H1 (cell line): ENCODE results near the gene CCDC33. TPM values are rescaled to one million over a fixed set of nuclear protein-coding genes. Genes with fewer than 3 reads are reported as not detected.

Source experiments
- CBX8 ChIP-seq: fragments of 300-800, 300-1000 bp; sonication (generic); IDR thresholded peaks from 2 replicates; pipeline ENCODE4 v1.7.1; 2016; ENCODE audit warnings: low read depth, low read length, borderline replicate concordance
- CHD7 ChIP-seq: fragments of 300-600 bp; sonication (generic); IDR thresholded peaks from 2 replicates; pipeline ENCODE4 v1.7.1; 2012; ENCODE audit warnings: low read length, moderate library complexity, mild to moderate bottlenecking, inconsistent platforms; ENCODE audit not compliant: insufficient replicate concordance
- CTCF ChIP-seq, 3 experiments: IDR thresholded peaks; 1 replicate in 2 of 3; 2 replicates in 1 of 3; pipeline versions ENCODE4 v1.5.1 to v1.6.1; 2011; ENCODE audit warnings: low read length in 3 of 3, mild to moderate bottlenecking in 3 of 3, inconsistent platforms in 2 of 3, low read depth in 1 of 3, moderate library complexity in 1 of 3; ENCODE audit not compliant: insufficient read depth in 1 of 3; ENCODE audit errors: control extremely low read depth in 1 of 3
- MAFK ChIP-seq: IDR thresholded peaks from 2 replicates; pipeline ENCODE4 v1.6.1; 2012; ENCODE audit warnings: low read depth, mild to moderate bottlenecking, improper control_type of control experiment, low read length
- MAX ChIP-seq: IDR thresholded peaks from 2 replicates; pipeline ENCODE4 v1.6.1; 2012; ENCODE audit warnings: inconsistent platforms
- RBBP5 ChIP-seq: IDR thresholded peaks from 2 replicates; pipeline ENCODE4 v1.7.1; 2012; ENCODE audit warnings: low read depth, mild to moderate bottlenecking, inconsistent platforms, low read length, moderate library complexity, borderline replicate concordance
- SAP30 ChIP-seq: fragments of 300-600 bp; sonication (generic); IDR thresholded peaks from 2 replicates; pipeline ENCODE4 v1.7.1; 2012; ENCODE audit warnings: low read length, moderate library complexity, mild to moderate bottlenecking, inconsistent platforms; ENCODE audit not compliant: insufficient read depth, insufficient replicate concordance
- polyA plus RNA-seq, 7 experiments: library from polyadenylated mRNA; depleted of rRNA in 3 of 7; stranded (reverse) in 5 of 7; unstranded in 2 of 7; fragments of >200 nt in 5 of 7; fragments of 200-250 nt in 2 of 7; gene quantifications; 1 replicate in 5 of 7; 2 replicates in 1 of 7; 4 replicates in 1 of 7; pipeline versions ENCODE4 v1.2.1 to v1.2.3, GENCODE V29; 2011 to 2013; ENCODE audit warnings: missing spikeins in 2 of 7, mixed read lengths in 2 of 7
- total RNA-seq: library from RNA; stranded (reverse); fragmentation: NEBNext Ultra II Directional; extraction: Animal tissue kit (Norgen Biotek cat#: 25700); gene quantifications from 2 replicates; pipeline ENCODE4 v1.2.1, GENCODE V29; 2021

Gene CCDC33
- total and polyA plus RNA-seq, 2 of the 8 experiments (the other 6 are each of a cell fraction or from before 2014, with no cell fraction given): 2.0 to 2.7 TPM

GRCh38 chr15:74311734-74312444 is 75.8 kb downstream of the CCDC33 start (continued):
- TF ChIP-seq CHD7 (no peak), SAP30 (no peak), RBBP5 (no peak), MAFK (no peak), MAX (0 out of 2 replicates have a peak, but pooled peaks have one; percentile 10), CBX8 (no peak), CTCF (IDR thresholded peaks at IDR 0.05; ENCODE audit: control extremely low read depth in 1 of 3, insufficient read depth in 1 of 3, low read depth in 1 of 3, low read length in 3 of 3) (peak; percentile 72 to 85 (median 73))
